Activated T-cell treated with anti-CD3 and anti-CD28 coated beads, Interleukin-2, amount 50 U/mL, for 1 hour (primary cell): ENCODE measurements around the gene SSR3.

Experiments used
- DNase-seq: peaks from one replicate; pipeline ENCODE4 v3.0.0-alpha.2; 2020

The SSR3 gene

DNA sequence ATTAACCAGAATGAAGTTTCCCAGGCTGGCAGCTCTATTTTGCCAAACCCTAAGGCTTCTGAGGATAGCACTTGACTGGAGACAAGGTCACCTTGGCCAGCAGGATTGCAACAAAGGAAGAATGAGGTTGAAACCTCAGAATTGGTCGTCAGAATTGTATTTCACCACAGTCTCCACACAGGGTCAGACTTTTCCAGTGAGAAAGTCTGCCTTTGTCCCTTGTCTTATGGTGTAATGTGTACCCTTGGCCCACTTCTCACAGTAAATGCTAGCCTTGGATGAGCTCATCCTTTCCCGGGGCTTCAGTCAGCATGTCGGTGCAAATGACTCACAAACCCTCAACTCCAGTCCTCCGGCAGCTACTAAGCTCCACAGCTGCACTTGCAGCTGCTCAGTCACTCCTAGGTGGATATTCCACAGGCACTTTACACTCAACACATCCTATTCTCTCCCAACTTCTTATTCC is 19.7 kb downstream of the SSR3 start:
- no peak for DNase-seq

DNA sequence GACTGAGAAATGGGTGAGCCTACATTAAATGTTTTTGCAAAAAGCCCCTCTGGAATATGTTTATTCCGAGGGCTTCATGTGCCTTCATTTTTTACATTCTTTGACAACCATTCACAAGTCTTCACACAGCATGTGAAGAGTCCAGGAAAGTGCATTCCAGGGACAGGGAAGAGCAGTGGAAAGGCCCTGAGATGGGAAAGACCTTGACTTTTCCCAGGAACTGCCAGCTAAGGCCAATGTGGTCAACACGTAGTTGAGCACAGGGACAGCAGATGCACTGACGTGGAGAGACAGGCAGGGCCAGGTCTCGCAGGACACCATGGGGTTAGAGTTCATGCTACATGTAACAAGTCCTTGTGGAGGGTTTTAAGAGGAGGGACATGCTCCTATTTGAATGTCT is 21.7 kb downstream of the SSR3 start:
- DNase-seq, result no peak

- DNase-seq, result no peak
Measured at GRCh38 chr3:156532730-156533129, 22.2 kb downstream of the SSR3 start.

DNA sequence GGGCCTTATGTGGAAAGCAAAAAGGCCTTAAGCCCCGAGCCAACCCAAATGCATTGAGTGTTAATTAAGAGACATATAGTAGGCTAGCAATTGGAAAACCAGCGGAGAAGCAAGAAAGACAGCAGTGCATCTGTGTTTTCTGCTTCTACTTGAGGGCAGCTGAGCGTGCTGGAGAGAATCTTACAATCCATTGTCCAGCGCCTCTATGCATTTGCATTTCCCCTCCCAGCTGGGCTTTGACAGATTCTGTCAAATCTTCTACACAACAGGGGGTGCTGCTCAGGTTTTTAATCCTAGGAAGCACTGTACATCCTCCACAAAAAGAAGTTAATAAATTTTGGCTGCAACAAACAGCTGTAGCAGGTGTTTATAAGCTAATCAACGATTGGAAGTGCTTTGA is 23.9 kb downstream of the SSR3 start:
- no peak for DNase-seq

DNA sequence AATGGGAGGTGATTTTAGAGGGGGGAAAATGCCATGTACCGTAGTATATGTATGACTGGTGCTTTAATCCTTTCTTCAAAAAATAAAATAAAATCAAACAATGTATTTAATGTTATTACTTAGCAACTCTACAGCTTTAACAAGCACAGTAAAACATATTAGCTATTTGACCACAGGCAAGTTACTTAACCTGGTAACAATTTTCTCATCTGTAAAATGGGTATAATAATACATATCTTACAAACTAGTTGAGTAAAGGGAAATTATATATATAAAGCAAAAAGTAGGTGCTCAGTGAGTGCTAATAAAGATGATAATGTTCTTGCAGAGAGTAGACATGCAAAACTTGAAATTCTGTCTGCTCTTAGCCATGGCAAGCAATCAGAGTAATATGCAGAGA is 27.9 kb downstream of the SSR3 start:
- no peak for DNase-seq

DNA sequence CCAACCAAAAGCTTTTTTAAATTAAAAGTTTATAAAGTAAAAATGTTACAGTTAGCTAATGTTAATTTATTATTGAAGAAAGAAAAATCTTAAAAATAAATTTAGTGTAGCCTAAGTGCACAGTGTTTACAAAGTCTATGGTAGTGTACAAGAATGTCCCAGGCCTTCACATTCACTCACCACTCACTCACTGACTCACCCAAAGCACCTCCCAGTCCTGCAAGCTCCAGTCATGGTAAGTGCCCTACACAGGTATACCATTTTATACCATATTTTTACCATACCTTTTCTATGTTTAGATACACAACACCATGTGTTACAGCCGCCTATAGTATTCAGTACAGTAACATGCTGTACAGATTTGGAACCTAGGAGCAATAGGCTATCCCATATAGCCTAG is 29.1 kb downstream of the SSR3 start:
- no peak for DNase-seq

DNA sequence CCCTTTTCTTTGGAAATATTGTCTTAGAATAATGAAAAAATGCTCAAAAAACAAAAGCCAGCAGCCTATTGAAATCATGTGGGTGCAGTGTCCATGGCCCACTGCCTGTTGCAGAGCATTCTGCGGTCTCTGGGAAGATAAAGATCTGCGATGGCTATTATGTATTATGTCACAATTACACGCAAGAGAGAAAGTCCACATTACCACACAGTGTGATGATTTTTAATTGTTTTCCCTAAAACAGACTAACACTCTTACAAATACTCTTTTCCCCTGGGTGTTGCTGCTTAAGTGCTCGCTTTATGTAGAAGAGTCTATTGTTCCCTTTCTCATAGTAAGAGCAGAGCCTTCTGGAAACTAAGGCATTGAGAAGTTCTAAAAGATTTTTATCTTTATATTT is 32.2 kb downstream of the SSR3 start:
- DNase-seq, result no peak

GRCh38 chr3:156519758-156520162 is 35.2 kb downstream of the SSR3 start:
- no peak for DNase-seq

DNA sequence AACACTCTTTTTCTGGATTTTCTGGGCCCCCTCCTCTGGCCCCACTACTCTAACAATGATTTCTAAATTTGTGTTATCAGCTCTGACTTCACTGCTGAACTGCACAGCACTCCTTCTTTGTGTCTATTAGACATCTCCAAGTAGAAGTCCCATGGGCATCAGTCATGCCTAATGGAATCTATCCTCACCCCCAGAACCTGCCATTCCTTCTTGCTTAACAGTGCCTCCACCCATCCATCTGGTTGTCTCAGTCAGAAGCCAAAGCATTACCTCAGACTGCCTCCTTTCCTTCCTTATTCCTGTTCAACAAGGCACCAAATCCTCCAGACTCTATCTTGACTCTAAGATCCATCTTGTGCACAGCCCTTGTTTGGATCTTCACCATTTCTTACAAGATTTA is 36.2 kb downstream of the SSR3 start:
- no peak for DNase-seq

- DNase-seq, result no peak
Measured at GRCh38 chr3:156516961-156517360, 38.0 kb downstream of the SSR3 start.

DNA sequence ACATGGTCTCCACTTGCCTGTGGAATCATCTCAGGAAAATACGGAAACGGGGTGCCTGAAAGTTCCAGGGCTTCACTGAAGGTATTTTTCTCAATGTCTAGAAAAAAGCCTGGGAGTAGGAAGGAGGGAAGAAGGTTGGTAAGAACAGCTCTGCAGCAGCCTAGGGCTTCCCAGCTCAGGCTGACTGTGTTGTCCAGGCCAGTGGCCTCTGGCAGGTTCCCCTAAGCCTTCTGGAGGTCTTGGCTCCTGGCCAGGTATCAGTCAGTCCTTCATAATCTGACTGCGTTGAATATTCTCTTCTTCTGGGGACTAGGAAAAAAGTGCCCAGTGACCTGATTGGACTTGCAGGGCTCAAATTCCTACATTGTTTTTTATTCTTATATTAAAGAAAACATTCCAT is 38.6 kb downstream of the SSR3 start:
- DNase-seq, result no peak

GRCh38 chr3:156513619-156514018 is 41.3 kb downstream of the SSR3 start:
- DNase-seq, result no peak

DNA sequence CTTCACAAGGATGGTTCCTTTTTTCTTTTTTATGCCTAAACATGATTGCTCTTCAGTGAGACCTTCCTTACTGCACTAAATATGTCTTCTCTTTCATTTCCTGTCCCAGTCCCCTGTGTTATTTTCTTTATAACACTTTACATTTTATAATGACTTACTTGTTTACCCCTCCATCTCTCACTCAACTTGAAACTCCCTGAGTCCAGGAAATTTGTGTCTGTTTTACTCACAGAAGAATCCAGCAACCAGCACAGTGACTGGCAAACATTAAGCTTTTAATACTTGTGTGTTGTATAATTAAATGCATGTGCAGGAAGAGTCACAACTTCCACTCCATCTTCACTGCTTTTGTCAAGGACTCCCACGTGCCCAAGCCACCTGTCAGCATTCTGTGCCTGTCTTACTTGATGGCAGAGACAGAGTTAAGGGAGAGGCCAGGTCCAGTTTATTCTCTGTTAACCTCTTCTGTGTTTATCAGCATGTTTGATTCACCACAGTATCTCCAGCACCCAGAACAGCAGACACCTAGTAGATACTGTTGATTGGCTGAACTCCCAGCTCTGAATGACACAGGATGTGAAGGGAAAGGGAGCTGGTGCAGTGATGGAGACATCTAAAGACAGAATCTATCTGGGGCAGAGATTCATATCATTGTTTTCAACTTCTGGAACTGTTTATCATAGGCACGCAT is 42.8 kb downstream of the SSR3 start:
- DNase-seq, result no peak

DNA sequence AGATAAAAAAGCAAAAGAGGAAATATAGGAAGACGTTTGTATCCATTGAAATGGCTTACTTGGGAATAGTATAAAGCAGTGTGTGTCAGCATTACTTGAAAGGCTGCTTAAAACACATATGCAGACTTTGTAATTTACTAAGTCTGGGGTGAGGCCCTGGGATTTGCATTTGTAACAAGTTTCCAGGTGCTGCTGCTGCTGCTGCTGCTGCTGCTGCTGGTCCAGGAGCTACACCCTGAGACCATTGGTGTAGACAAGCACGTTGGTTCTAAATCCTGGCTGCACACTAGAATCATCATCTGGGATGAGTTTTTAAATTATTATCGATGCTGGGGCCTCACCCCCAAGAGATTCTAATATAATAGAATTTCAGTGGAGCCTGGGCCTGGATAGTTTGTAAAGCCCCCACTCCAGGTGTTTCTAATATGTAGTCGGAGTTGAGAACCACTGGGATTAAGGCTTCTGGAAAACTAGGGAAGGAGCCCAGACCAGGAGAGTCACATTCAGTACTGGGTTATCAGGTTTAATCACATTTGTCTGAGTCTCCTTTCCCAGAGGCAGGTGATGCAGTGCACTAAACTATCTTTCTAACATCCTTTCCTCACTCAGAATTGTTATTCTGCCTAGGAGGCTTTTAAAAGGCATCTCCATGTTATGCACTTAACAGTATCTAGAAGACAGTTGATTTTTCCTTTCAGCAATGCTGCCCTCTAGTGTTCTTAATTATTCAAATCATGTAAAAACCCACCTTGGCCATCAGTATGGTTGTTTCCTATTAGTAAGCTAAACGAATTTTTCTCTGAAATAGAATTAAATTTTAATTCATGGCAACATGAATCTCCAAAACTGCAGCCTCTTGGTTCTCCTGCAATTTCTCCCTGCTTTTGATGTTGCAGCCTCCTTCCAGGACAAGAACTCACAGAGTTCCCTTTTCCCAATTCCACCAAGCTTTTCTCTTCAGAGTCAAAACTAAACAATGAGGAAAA is 45.4 kb downstream of the SSR3 start:
- no peak for DNase-seq

DNA sequence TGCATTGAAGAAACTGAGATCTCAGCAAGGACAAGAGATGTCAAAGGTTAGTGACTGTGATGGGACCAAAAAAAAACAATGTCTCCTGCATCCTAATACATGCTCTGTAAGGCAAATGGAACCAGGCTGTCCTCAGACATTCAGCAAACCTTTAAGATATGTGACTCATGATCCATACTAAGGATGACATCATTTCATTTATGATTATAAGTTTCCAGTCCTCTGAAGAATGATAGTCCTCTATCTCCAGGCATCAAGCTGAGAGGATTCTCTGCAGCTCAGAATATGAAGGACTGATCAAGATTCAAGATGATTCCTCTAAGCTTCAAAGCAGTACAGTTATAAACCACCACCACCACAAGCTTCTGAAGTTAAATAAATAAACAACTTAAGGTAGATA is 47.6 kb downstream of the SSR3 start:
- DNase-seq, result no peak

DNA sequence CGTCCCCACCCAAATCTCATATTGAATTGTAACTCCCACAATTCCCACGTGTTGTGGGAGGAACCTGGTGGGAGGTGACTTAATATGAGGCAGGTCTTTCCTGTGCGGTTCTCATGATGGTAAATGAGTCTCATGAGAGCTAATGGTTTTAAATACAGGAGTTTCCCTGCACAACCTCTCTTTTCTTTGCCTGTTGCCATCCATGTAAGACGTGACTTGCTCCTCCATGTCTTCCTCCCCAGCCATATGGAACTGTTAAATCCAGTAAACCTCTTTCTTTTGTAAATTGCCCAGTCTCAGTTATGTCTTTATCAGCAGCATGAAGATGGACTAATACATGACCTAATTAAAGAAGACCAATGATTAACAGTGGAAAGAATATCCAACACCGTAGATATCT is 56.6 kb downstream of the SSR3 start:
- no peak for DNase-seq

GRCh38 chr3:156497326-156497725 is 57.6 kb downstream of the SSR3 start:
- DNase-seq, result no peak

DNA sequence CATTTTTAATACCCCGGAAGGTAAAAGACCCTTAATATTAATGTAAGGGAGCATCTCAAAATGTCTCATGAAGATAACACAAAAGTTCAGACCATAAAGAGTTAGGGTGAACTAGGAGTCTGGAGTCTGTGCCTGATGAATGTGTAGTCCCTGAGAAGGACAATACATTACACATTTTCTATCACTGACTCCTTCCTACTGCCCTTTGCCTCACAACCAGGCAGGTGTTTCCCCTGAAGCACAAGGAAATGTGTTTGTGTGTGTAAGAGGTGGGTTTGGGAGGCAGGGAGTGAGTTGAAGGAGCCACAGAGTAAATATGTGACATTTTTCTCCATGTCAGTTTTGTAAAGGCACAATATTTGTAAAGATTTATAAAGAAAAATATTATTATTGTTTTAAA is 59.1 kb downstream of the SSR3 start:
- no peak for DNase-seq

GRCh38 chr3:156493887-156494286 is 61.0 kb downstream of the SSR3 start:
- DNase-seq, result no peak

GRCh38 chr3:156492801-156493261 is 62.1 kb downstream of the SSR3 start:
- DNase-seq, result no peak

DNA sequence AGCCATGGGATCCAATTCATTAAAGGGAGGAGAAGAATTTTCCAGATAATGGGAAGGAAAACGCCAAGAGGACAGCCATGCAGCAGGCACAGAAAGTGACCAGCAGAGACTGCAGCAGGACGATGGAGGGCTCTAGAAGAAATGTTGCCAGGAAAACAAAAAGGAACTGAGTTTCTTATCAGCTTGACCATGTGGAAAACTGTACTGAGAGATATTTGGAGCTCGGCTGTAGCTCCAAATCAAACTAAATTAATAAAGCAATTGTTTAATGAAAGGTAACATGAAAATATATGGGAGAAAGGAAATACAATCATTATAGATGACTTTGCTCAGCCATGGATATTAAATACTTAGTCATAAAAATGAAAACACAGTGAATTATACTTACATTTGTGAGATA is 63.7 kb downstream of the SSR3 start:
- DNase-seq, result no peak
